Measurements from ENCODE around the gene AKR7A2.
A peak's percentile ranks its signal among the peaks of the same experiment; 100 is the strongest.
"Not testable (repeated sequence)": the region's sequence is repeated elsewhere in the genome, so short reads cannot be mapped to it uniquely, and the experiment has no call there.

The AKR7A2 gene

DNA sequence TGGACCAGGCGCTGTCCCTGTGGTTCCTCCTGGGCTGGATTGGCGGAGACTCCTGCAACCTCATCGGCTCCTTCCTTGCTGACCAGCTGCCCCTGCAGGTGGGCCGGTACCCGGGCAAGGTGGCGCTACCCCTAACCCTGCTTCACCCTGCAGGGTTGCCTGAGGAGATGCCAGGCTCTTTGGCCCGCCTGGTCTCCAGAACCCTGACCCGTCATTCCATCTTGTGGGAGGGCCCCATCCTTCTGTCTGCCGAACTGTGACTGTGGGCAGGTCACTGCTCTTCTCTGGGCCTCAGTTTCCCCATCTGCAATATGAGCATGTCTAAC lies 12.7 kb upstream of the AKR7A2 start:
- DNase-seq, result no peak

DNA sequence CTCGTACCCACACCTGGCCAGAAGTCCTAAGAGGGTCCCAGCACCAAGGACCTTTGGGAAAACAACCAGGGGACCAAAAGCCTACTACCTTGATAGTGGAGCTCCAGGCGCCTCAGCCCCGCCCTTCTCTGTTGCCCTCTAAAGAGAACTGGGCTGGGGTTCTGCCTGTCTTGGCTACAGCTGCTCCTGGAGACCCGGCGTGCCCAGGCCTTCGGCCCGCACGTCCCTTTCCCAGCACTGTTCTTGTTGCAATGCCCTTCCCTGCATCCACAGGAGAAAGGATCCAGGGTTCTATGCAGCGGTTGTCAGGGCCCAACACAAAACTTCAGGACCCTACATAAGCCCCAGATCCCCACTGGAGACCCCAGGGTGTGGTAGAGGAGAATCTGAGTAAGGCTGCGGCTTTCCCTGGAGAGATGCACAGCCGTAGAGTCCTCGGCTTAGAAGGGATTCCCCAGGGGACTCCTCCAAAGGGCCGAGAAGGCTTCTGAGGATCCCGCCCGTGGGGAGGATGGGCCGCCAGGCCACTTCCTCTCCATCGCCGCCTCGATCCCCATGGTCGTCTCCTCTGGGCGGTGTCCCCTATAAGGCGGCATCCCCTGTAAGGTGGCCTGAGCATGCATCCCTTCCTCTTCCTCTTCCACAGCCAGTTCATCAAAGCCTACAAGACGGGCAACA lies 12.2 kb upstream of the AKR7A2 start:
- DNase-seq, result no peak

DNA sequence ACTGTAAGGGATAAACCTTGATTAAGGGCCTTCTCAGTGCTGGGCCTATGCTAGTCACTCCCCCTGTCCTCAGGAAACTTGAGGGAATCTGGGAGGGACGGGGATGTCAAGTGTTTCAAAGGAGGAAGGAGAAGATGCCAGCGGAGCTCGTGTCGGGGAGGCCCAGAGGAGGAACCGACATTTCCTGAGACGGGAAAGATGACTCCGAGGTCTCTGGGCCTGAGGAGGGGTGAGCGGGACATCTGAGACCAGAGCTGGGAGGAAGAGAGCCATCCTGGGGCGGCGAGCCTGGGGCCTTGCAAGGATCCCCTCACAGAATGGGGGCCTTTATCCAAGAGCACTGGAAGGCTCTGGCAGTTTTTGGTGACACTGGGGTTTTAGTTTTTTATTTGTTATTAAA lies 10.5 kb upstream of the AKR7A2 start:
- DNase-seq, result no peak

DNA sequence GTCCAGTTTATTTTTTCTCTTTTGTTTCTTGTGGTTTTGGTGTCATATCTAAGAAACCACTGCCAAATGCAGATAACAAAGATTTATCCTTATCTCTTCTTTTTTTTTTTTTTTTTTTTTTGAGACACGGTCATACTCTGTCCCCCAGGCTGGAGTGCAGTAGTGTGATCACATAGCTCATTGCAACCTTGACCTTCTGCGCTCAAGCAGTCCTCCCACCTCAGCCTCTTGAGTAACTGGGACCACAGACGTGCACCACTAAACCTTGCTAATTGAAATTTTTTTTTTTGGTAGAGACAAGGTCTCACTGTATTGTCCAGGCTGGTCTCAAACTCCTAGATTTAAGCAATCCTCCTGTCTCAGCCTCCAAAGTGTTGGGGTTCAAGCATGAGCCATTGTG lies 9.1 kb upstream of the AKR7A2 start:
- no peak for DNase-seq

DNA sequence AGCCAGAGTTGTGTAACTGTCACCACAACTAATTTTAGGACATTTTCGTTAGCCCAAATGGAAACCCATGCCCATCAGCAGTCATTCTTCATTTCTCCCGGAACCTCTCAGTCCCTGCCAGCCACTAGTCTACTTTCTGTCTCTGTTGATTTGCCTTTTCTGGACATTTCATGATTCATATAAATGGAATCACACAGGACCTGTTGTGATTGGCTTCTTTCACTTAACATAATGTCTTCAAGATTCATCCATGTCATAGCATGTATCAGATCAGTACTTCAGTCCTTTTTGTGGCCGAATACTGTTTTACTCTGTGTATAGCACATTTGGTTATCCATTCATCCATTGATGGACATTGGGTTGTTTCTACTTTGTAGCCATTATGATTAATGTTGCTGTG lies 7.3 kb upstream of the AKR7A2 start:
- DNase-seq, result no peak

DNA sequence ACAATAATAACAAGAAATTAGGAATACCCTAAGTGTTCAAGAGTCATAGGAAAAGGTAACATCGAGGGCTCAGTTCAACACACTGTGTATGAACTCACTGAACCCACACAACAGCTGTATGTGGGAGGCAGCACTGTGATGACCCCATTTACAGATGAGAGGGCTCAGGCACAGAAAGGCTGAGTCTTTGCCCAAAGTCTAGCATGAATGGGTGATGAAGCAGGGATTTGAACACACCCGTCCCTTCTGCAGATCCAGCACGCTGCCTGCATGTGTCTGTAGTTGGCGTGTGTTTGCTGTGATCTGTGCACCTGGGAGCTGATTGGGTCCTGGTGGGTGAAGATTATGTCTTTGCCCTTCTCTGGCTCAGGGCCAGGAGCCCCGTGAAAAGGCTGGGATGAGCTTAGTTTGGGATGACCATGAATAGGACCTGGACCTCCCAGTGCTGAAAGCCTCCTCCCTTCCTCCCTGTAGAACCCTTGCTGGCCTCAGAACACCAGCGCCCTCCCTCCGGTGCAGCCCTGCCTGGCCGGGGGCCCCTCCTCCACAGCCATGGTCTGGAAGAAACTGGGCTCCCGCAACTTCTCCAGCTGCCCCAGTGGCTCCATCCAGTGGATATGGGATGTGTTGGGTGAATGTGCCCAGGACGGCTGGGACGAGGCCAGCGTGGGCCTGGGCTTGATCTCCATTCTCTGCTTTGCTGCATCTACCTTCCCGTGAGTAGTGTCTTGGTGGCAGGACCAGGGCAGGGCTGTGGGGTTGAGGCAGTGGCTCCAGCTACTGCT lies 5.4 kb upstream of the AKR7A2 start:
- no peak for DNase-seq

DNA sequence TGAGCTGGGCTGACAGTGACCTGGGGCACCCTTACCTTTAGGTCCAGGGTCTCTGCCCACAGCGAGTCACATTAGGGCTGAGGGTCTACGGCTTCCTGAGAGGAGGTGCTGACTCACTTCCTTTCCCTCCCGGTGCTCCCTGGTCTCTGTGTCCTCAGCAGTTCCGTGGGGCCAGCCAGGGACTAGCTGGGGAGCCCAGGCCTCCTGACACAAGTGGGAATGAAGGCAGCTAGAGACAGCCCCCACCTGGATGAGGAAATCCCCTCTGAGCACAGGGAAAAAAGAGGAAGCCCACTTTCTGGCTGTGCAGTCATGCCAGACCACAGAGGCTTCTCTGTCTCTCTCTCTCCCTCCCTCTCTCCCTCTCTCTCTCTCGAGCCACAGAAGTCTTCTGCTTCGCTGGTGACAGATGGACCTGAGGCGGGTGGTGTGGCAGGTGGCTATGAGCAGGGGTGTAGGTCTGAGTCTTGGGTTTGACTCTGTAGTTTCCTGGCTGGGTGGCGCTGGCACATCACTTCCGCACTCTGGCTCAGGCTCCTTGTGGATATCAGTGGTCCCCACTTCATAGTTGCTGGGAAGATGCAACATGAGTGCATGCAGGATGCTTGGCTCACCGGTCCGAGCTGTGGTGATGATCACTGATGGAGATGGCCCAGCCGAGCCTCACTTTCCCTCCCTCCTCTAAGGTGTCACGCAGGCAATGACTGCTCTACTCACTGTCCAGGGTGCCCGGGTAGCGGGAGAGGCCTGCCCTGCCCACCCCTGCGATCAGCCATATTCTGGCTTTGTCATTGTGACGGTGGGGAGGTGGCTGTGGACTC lies 3.6 kb upstream of the AKR7A2 start:
- DNase-seq, result peak; percentile 63

DNA sequence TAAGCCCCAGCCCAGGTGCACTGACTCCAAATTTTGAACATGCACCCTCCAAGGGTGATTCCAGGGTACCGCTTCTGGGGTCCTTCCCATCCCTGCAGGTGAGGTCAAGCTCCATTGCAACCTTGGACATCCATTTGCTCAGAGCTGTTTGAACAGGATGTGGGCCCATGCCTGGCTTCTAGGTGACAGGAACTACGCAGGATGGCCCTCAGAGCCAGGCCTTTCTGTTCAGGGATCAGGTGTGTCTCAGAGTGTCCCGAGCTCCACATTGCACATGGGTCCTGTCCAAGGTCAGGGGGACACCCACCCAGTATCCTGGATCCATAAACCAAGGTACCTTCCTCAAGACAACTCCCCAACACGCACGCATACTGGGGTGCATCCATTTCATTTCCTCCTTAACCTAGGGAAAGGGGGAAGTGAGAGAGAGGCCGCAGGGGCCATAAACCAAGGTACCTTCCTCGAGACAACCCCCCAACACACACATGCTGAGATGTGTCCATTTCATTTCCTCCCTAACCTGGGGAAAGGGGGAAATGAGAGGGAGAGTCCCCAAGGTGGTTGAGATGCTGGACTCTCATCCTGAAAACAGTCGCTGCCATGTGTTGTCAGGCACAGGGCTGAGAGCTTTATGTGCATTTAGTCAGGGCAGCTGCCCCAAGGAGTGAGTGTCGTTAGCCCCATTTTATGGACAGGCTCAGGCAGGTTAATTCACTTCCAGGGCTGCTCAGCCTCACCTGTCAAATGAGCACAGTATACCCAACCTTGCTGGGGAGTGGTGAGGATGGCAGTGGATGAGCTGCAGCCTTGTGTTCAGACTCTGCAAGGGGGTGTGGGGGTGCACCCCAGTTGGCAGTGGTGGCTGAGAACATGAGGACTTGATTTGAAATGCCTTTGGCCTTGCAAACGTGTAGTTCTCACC lies 2.3 kb upstream of the AKR7A2 start:
- no peak for DNase-seq

DNA sequence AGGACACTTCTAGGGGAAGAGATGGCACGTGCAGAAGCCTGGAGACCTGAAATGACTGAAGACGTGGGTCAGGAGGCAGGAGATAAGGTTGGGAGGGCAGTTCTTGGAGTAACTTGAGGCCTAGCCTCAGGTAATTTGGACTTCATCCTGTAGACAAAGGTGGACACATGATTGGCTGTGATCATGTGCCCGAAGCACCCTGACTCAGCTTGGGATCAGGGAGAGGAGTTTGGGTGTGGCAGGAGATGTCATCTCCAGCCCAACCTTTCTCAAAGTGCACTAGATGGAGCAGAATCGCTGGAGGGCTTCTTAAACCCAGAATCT lies 1.7 kb upstream of the AKR7A2 start:
- DNase-seq, result no peak

DNA sequence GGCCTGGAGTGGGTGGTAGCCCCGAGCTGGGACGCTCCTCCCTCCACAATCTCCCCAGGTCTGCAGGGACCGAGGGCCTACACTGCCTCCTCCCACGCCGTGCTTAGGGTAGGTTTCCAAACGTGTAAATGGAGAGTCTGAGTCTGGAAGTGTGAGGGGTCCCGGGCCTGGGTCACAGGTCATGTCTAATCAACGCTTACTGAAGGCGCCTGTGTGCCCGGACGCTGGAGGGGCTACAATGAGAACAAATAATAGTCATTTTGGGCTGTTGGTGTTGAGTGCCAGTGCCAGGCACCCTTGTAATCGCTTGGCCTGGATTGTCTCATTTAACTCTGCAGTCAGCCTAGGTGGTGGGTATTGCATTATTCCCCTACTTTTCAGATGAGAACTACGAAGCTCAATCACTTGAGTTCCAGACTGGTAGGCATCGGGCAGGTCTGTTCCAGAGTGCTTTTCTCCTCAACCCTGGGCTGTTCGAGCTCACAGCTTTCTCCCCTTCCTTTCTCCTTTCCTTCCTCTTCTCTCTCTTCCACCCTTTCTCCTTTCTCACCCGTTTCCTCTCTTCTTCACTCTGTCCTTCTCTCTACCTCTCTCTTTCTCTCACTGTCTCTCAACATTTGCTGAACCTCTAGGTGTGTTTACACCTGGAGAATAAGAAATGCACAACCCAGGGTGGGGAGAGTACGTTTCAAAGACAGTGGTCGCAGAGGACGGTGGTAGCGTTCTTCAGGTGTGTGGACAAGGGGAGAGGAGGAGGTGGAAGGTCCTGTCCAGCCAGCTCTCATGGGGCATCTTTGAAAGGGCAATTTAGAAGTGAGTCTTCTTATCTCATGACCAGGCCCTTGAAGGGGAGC lies 1.1 kb upstream of the AKR7A2 start:
- no peak for DNase-seq

DNA sequence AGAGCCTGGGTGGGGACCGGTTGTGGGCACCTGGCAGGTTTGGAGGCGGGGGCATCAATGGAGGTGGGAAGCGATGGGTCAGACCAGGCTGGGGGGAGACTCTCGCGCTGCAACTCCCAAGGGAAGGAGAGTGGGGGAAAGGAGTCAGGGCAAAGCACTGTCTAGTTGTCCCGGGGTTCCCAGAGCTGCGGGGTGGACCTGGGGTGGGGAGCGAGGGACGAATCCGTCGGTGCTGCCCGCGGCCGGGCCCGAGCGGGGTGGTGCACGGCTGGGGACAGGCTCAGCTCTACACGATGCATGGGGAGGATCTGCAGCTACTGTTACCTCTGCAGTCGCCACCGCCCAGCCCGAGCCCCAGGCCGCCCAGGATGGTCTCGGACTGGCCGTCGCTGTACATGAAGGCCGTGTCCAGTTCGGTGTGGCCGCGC lies 427 bp downstream of the AKR7A2 start:
- no peak for DNase-seq

DNA sequence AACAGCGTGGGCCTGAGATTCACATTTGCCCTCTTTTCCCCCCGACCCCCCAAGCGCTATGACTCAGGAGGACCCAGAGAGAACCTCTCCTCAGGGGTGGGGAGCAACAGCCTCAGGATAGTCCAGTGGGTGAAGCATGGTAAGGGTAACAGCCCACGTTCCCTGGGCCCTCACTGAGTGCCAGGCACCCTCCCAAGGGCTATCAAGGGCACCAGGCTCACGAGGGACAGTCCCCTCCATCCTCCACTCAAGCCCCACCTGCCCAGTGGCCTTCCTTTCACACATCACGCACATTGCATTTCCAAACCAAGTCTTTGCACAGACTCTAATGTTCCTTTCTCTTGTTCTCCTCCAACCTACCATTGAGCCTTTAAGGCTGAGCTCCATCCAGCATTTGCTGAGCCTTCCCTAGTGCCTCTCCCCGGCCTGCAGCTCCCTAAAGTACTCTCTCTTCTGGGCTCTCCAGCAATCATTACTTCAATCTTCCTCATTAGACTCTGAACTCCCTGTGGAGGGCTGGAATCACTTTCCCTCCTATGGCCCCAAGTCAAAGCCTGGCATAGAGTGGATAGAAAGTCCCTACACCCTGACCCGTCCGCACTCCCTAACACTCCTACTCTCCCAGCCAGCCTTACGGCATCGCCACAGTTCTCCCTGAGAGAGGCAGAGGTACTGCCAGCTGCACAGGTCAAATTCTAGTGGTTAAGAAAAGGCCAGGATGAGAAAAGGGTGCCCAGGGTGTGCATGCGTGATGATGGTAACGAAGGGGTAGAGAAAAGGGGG lies 1.0 kb downstream of the AKR7A2 start:
- peak; percentile 55 for DNase-seq

DNA sequence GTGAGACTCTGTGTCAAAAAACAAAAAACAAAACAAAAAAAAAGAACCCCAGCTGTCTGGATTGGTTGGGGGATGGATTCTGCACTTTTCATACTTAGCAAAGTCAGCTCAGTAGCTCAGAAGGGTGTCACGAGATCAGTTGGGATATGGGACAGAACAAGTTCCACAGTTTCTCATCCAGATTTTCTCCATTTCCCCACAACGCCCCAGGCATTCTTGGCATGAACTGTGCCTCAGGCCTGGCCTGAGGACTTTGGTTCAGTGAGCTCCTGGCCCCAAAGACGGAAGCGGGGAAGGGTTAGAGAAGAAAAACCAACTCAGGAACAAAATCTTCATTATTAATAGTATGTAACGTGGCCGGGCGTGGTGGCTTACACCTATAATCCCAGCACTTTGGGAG lies 1.9 kb downstream of the AKR7A2 start:
- no peak for DNase-seq

DNA sequence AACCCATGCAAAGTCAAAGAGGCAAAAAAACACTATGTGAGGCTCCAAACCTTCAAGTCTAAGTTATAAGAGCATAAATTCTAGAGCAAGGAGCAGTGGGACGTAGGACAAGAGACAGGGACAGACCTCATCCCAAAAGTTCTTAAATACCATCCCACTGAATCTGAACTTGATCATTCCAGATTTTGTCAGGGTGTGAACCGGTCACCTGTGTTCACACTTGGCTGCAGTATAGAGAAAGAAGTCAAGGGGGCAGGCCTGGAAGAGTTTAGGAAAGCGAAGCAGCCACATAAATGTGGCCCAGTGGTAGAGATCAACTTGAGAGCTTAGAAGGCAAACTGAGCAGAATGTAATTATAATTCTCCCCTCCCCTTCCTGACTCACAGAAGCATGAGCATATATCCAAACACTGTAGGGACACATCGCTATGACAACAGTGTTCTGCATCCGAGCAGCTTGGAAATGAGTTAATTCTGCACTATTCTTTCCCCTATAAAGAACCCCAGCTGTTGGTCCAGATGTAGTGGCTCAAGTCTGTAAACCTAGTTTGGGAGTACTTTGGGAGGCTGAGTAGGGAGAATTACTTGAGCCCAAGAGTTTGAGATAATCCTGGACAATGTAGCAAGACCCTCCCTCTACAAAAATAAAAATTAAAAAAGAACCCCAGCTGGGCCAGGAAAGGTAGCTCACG lies 2.7 kb downstream of the AKR7A2 start:
- DNase-seq, result peak; percentile 45

DNA sequence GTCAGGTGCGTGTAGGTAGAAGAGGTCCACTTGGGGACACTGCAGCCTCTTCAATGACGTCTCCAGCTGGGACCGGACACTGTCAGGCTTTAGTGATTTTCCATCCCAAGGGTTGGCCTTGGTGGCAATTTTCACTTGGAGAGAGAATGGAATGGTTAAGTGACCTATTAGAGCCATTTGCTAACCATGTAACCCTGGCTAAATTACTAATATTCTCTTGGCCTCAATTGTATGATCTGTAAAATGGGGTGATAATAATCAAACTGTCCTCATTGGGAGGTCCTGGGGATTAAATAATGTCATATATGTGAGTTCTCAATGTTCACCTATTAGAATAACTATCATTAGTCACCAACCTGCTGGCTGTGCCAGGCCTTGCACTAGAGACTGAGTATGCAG lies 3.4 kb downstream of the AKR7A2 start:
- no peak for DNase-seq

DNA sequence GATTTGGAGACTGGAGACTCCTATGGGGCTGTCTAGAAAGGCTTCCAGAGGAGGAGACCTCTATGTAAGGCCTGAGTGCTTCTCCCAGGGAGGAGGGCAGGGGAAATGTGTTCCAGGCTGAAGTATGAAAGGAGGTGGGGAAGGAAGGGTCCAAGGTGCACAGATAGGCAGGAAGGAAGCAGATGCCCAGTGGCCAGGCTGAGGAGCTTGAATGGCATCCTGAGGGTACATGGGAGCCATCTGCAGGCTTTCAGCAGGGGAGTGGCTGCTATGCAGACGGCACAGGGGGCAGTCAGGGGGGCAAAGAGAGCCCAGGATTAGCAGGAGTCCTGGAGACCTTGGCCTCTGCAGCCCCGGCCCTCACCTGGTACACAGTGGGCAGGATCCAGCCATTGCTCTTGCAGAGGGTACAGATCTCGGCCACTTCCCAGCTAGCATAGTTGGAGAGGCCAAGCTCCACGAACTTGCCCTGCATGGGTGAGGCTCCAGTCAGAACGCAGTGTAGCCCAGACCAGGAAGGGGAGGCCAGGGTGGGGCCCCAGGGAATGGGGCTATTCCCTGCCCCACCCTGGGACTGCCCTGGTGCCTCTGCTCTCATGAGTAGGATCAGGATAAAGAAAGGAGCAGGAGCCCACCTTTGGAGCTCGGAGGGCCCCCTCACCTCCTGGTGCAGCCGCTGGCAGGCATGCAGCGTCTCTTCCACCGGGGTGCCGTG lies 4.0 kb downstream of the AKR7A2 start:
- DNase-seq, result no peak

DNA sequence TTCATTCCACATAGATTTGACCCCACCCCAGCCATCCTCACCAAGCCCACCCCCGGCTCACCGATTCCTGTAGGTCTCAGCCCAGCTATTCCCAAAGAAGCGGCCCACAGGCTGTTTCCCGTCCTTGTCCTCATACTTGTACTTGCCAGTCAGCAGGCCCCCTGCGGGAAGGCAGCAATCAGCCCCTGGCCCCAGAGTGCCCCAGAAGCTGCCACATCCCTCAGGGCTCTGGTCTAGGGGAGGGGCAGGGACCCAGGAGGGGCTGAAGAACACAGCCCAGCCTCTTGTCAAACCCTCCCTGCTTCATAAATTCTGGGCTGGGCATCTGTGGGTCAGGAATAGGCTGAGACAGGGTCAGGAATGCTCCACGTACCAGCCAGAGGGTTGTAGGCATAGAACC lies 5.0 kb downstream of the AKR7A2 start:
- no peak for DNase-seq

DNA sequence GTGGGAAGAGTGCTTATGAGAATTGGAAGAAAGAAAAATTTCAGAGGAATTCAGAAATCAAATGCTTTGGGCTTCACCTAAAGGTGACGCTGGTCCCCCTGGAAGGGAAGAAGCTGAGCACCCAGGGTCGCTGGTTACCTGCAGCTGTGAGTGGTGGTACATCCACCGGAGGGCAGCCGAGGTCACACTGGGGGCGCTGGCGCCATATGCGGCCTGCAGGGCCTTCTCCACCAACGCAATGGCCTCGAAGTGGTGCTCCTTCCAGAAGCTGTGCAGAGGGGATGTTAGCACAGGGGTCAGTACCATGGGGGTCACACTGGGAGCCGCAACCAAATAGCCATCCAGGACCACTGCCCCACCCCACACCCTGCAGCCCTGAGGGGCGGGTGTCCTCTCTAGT lies 6.1 kb downstream of the AKR7A2 start:
- no peak for DNase-seq

DNA sequence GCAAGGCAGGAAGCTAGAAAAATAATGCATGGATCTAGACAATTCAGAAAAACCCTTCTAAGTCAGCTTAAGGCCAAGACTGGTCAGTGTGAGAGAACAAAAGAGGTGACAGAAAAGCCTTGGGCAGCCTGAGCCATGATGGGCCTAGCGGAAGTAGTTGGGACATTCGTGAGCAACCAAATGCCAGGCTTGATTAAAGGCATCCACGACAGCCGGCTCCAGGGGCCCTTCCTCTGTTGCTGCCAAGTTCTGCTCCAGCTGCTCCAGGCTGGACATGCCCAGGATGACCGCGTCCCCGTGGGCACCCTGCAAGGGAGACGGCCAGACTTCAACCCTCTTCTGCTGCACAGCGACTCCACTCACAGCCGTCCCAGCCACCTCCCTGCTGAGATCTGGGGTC lies 7.9 kb downstream of the AKR7A2 start:
- not testable (repeated sequence) for DNase-seq

DNA sequence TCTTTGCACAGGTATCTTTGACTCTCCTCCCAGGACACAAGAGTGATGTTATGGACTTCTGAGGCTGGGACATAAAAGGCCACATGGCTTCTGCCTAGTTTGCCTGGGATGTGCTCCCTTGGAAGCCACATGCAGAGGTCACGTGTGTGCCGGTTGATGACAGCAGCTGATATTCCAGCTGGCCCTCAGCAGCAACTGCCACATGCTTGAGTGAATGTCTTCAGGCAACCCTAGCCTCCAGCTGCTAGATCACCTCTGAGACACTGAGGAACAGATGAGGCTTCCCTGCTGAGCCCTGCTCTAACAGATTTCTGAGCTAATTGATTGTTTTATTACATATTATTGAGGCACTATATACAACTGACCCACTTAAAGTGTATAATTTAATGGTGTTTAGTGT lies 11.7 kb downstream of the AKR7A2 start:
- DNase-seq, result no peak
